ENCODE results near the gene CXADR.
"Not testable (repeated sequence)": the region's sequence is repeated elsewhere in the genome, so short reads cannot be mapped to it uniquely, and the experiment has no call there.

CXADR gene

GRCh38 chr21:17519208-17519738 is 6.4 kb downstream of the CXADR start:
- H3K4me3 Mint-ChIP-seq: no peak overlapping the region
- DNase-seq (ENCODE audit: low spot score): no peak
- peaks cover 31% of the 10 kb centered on the region for H3K27me3 Mint-ChIP-seq (ENCODE audit: low read depth)
- no peaks in the 10 kb centered on the region for H3K9me3 Mint-ChIP-seq
- peaks cover 2% of the 10 kb centered on the region for H3K4me1 Mint-ChIP-seq (ENCODE audit: low read depth)
- no peak overlapping the region for H3K27ac Mint-ChIP-seq
- no peaks in the 10 kb centered on the region for H3K36me3 Mint-ChIP-seq (ENCODE audit: low read depth)

GRCh38 chr21:17519965-17520609 is 7.2 kb downstream of the CXADR start:
- Mint-ChIP-seq H3K27me3 (ENCODE audit: low read depth) (peaks cover 24% of the 10 kb centered on the region), H3K9me3 (no peaks in the 10 kb centered on the region)

GRCh38 chr21:17523007-17523451 is 10.2 kb downstream of the CXADR start:
- Mint-ChIP-seq H3K9me3 (no peaks in the 10 kb centered on the region), H3K27ac (no peak overlapping the region), H3K4me3 (no peak overlapping the region), H3K4me1 (ENCODE audit: low read depth) (no peaks in the 10 kb centered on the region), H3K36me3 (ENCODE audit: low read depth) (no peaks in the 10 kb centered on the region), H3K27me3 (ENCODE audit: low read depth) (peaks cover 12% of the 10 kb centered on the region)
- DNase-seq (ENCODE audit: low spot score): no peak

More at GRCh38 chr21:17519965-17520609, 7.2 kb downstream of the CXADR start:
- no peaks in the 10 kb centered on the region for H3K36me3 Mint-ChIP-seq (ENCODE audit: low read depth)
- no peaks in the 10 kb centered on the region for H3K4me1 Mint-ChIP-seq (ENCODE audit: low read depth)
- no peak overlapping the region for H3K27ac Mint-ChIP-seq
- no peak overlapping the region for H3K4me3 Mint-ChIP-seq
- no peak for DNase-seq (ENCODE audit: low spot score)

- H3K4me3 Mint-ChIP-seq; DNase-seq (ENCODE audit: low spot score); H3K4me1 Mint-ChIP-seq (ENCODE audit: low read depth): not testable (repeated sequence)
Observed at GRCh38 chr21:17523979-17524494, 11.2 kb downstream of the CXADR start.

GRCh38 chr21:17524635-17525034 is 11.8 kb downstream of the CXADR start:
- no peak for DNase-seq (ENCODE audit: low spot score)
- Mint-ChIP-seq H3K9me3 (no peaks in the 10 kb centered on the region), H3K36me3 (ENCODE audit: low read depth) (no peaks in the 10 kb centered on the region), H3K27me3 (ENCODE audit: low read depth) (peaks cover 6% of the 10 kb centered on the region), H3K4me3 (no peak overlapping the region), H3K27ac (no peak overlapping the region), H3K4me1 (ENCODE audit: low read depth) (no peaks in the 10 kb centered on the region)

More at GRCh38 chr21:17523979-17524494, 11.2 kb downstream of the CXADR start:
- not testable (repeated sequence) for H3K36me3 Mint-ChIP-seq (ENCODE audit: low read depth); H3K9me3 Mint-ChIP-seq; H3K27ac Mint-ChIP-seq; H3K27me3 Mint-ChIP-seq (ENCODE audit: low read depth)

- Mint-ChIP-seq H3K27ac (no peak overlapping the region), H3K4me3 (no peak overlapping the region), H3K4me1 (ENCODE audit: low read depth) (no peaks in the 10 kb centered on the region), H3K9me3 (no peaks in the 10 kb centered on the region), H3K36me3 (ENCODE audit: low read depth) (no peaks in the 10 kb centered on the region), H3K27me3 (ENCODE audit: low read depth) (peaks cover 6% of the 10 kb centered on the region)
- no peak for DNase-seq (ENCODE audit: low spot score)
Observed at GRCh38 chr21:17526776-17527175, 13.9 kb downstream of the CXADR start.

GRCh38 chr21:17527240-17527639 is 14.4 kb downstream of the CXADR start:
- Mint-ChIP-seq H3K9me3 (no peaks in the 10 kb centered on the region), H3K4me1 (ENCODE audit: low read depth) (peaks cover 2% of the 10 kb centered on the region), H3K36me3 (ENCODE audit: low read depth) (no peaks in the 10 kb centered on the region), H3K4me3 (no peak overlapping the region), H3K27ac (no peak overlapping the region), H3K27me3 (ENCODE audit: low read depth) (peaks cover 6% of the 10 kb centered on the region)
- DNase-seq (ENCODE audit: low spot score): no peak

GRCh38 chr21:17527711-17528110 is 14.9 kb downstream of the CXADR start:
- no peak for DNase-seq (ENCODE audit: low spot score)
- no peak overlapping the region for H3K4me3 Mint-ChIP-seq
- H3K27me3 Mint-ChIP-seq (ENCODE audit: low read depth): peaks cover 6% of the 10 kb centered on the region
- H3K27ac Mint-ChIP-seq: no peak overlapping the region
- H3K9me3 Mint-ChIP-seq: no peaks in the 10 kb centered on the region
- no peaks in the 10 kb centered on the region for H3K36me3 Mint-ChIP-seq (ENCODE audit: low read depth)
- peaks cover 6% of the 10 kb centered on the region for H3K4me1 Mint-ChIP-seq (ENCODE audit: low read depth)

- H3K4me1 Mint-ChIP-seq (ENCODE audit: low read depth): peaks cover 6% of the 10 kb centered on the region
- peaks cover 6% of the 10 kb centered on the region for H3K27me3 Mint-ChIP-seq (ENCODE audit: low read depth)
- no peak for DNase-seq (ENCODE audit: low spot score)
- H3K4me3 Mint-ChIP-seq: no peak overlapping the region
- no peaks in the 10 kb centered on the region for H3K36me3 Mint-ChIP-seq (ENCODE audit: low read depth)
- H3K9me3 Mint-ChIP-seq: no peaks in the 10 kb centered on the region
- H3K27ac Mint-ChIP-seq: no peak overlapping the region
Observed at GRCh38 chr21:17529648-17530047, 16.8 kb downstream of the CXADR start.

GRCh38 chr21:17532292-17532691 is 19.4 kb downstream of the CXADR start:
- no peak overlapping the region for H3K4me3 Mint-ChIP-seq
- H3K27ac Mint-ChIP-seq: no peak overlapping the region
- H3K4me1 Mint-ChIP-seq (ENCODE audit: low read depth): peaks cover 6% of the 10 kb centered on the region
- H3K27me3 Mint-ChIP-seq (ENCODE audit: low read depth): peaks cover 5% of the 10 kb centered on the region
- H3K9me3 Mint-ChIP-seq: no peaks in the 10 kb centered on the region
- no peaks in the 10 kb centered on the region for H3K36me3 Mint-ChIP-seq (ENCODE audit: low read depth)
- no peak for DNase-seq (ENCODE audit: low spot score)

GRCh38 chr21:17536381-17536780 is 23.5 kb downstream of the CXADR start:
- H3K27ac Mint-ChIP-seq: no peak overlapping the region
- no peaks in the 10 kb centered on the region for H3K36me3 Mint-ChIP-seq (ENCODE audit: low read depth)
- DNase-seq (ENCODE audit: low spot score): no peak
- peaks cover 6% of the 10 kb centered on the region for H3K4me1 Mint-ChIP-seq (ENCODE audit: low read depth)
- peaks cover 8% of the 10 kb centered on the region for H3K27me3 Mint-ChIP-seq (ENCODE audit: low read depth)
- H3K4me3 Mint-ChIP-seq: no peak overlapping the region
- H3K9me3 Mint-ChIP-seq: no peaks in the 10 kb centered on the region

GRCh38 chr21:17537299-17537698 is 24.5 kb downstream of the CXADR start:
- peaks cover 4% of the 10 kb centered on the region for H3K4me1 Mint-ChIP-seq (ENCODE audit: low read depth)
- peaks cover 8% of the 10 kb centered on the region for H3K27me3 Mint-ChIP-seq (ENCODE audit: low read depth)
- no peak overlapping the region for H3K27ac Mint-ChIP-seq
- H3K9me3 Mint-ChIP-seq: no peaks in the 10 kb centered on the region
- H3K36me3 Mint-ChIP-seq (ENCODE audit: low read depth): no peaks in the 10 kb centered on the region
- no peak for DNase-seq (ENCODE audit: low spot score)
- no peak overlapping the region for H3K4me3 Mint-ChIP-seq

GRCh38 chr21:17538576-17538975 is 25.7 kb downstream of the CXADR start:
- Mint-ChIP-seq H3K27ac (no peak overlapping the region), H3K4me1 (ENCODE audit: low read depth) (no peaks in the 10 kb centered on the region), H3K9me3 (no peaks in the 10 kb centered on the region), H3K36me3 (ENCODE audit: low read depth) (no peaks in the 10 kb centered on the region), H3K27me3 (ENCODE audit: low read depth) (peaks cover 8% of the 10 kb centered on the region), H3K4me3 (no peak overlapping the region)
- DNase-seq (ENCODE audit: low spot score): no peak

GRCh38 chr21:17539323-17539722 is 26.5 kb downstream of the CXADR start:
- H3K27me3 Mint-ChIP-seq (ENCODE audit: low read depth): peaks cover 8% of the 10 kb centered on the region
- no peak overlapping the region for H3K27ac Mint-ChIP-seq
- H3K9me3 Mint-ChIP-seq: no peaks in the 10 kb centered on the region
- no peak overlapping the region for H3K4me3 Mint-ChIP-seq
- H3K4me1 Mint-ChIP-seq (ENCODE audit: low read depth): no peaks in the 10 kb centered on the region
- no peak for DNase-seq (ENCODE audit: low spot score)
- no peaks in the 10 kb centered on the region for H3K36me3 Mint-ChIP-seq (ENCODE audit: low read depth)

Measured in T-helper 2 cell treated with Interferon-gamma antibody and Interleukin-4, amounts not matched to agents 5 μg/mL and 100 μg/mL, for 36 hours (primary cell).